Measurements from ENCODE around the gene FGF3. TPM values are rescaled to one million over a fixed set of nuclear protein-coding genes. Genes with fewer than 3 reads are reported as not detected.

Gene FGF3
- not detected in 2 replicates for total RNA-seq

GRCh38 chr11:69818603-69819441 lies at the start of gene FGF3:
TSS of gene FGF3 (minus strand) at chr11:69819416. CDS start at chr11:69818933, 483 bp downstream.
- intact Hi-C loops (cut with micrococcal nuclease) = loop anchor here (5.0 to 10.0 kb wide), 2 partner anchors 114 to 182 kb away; partner anchors contain the start of gene FGF19

GRCh38 chr11:69868871-69869270 lies 49.7 kb upstream of the FGF3 start:
- intact Hi-C loops (cut with micrococcal nuclease) = no loop called here

GRCh38 chr11:69868006-69868810 lies 49.0 kb upstream of the FGF3 start:
- intact Hi-C loops (cut with micrococcal nuclease) = no loop called here

- intact Hi-C loops (cut with micrococcal nuclease) = no loop called here
These were observed 48.1 kb upstream of the FGF3 start for GRCh38 chr11:69867076-69868005.

- intact Hi-C loops (cut with micrococcal nuclease) = no loop called here
These were observed 47.4 kb upstream of the FGF3 start for GRCh38 chr11:69866648-69867047.

- intact Hi-C loops (cut with micrococcal nuclease) = no loop called here
These were observed 46.5 kb upstream of the FGF3 start for GRCh38 chr11:69865707-69866106.

GRCh38 chr11:69864686-69865661 lies 45.8 kb upstream of the FGF3 start:
- intact Hi-C loops (cut with micrococcal nuclease) = no loop called here

- intact Hi-C loops (cut with micrococcal nuclease) = no loop called here
These were observed 44.5 kb upstream of the FGF3 start for GRCh38 chr11:69863544-69864200.

DNA sequence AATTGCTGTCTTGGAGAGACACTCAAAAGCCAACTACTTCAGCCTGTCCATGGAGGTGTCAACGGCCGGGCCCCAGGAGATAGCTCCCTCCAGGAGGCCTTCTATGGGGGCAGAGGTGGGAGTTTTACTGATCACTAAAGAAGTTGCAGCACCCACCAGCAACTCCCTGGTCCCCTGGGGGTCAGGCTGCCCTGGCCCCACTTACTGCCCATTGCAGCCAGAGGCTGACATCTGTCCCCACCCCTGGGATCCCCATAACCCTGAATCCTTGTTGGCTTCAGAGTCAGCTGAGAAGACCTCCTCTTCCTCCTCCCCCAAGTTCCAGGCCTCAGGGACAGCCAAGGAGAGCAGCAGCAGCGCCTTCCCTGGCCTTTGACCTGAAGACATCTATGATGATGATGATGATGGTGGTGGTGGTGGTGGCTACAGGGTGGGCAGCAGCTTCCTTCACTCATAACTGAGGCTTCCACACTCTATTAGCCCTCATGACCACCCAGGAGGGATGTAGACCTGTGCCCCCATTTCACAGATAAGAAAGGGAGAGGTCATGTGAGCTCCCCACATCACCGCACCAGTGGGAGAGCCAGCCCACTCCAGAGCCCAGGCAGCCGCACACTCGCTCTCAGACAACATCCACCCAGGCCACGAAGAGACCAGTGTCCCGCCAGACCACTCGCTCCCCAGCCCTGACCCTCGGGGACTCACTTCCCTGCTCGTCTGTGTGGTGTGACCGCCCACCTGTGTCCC lies 43.8 kb upstream of the FGF3 start:
- intact Hi-C loops (cut with micrococcal nuclease) = no loop called here

GRCh38 chr11:69862331-69862771 lies 43.1 kb upstream of the FGF3 start:
- intact Hi-C loops (cut with micrococcal nuclease) = no loop called here

DNA sequence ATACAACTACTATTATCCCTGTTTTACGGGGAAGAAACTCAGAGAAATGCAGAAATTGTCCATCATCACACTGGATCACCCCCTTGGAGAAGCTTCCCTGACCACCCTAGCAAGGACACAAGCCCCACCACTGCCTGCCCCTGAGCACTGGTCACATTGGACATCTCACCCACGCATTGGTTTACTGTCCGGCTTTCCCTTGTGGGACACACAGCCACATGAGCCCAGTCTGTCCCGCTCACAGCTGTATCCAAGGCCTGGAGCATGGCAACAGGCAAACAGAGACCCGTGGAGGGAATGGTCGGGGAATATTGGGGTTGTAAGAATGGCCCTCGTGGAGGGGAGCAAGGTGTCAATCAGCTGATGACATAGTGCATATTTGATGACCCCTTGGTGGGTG lies 42.7 kb upstream of the FGF3 start:
- intact Hi-C loops (cut with micrococcal nuclease) = no loop called here

- intact Hi-C loops (cut with micrococcal nuclease) = no loop called here
These were observed 41.7 kb upstream of the FGF3 start for GRCh38 chr11:69860796-69861445.

GRCh38 chr11:69860244-69860643 lies 41.0 kb upstream of the FGF3 start:
- intact Hi-C loops (cut with micrococcal nuclease) = no loop called here

- intact Hi-C loops (cut with micrococcal nuclease) = no loop called here
These were observed 40.2 kb upstream of the FGF3 start for GRCh38 chr11:69859275-69859934.

GRCh38 chr11:69855421-69855820 lies 36.2 kb upstream of the FGF3 start:
- intact Hi-C loops (cut with micrococcal nuclease) = no loop called here

DNA sequence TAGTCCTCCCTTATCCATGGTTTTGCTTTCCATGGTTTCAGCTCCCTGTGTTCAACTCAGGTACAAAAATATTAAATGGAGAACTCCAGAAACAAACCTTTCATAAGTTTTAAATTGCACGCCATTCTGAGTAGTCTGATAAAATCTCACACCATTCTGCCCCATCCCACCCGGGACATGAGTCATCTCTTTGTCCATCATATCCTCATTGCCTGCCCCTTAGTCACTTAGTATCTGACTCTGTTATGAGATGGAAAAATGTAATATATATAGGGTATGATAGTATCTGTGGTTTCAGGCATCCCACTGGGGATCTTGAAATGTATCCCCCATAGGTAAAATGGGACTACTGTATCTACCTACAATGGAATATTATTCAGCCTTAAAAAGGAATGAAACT lies 35.5 kb upstream of the FGF3 start:
- intact Hi-C loops (cut with micrococcal nuclease) = no loop called here

- intact Hi-C loops (cut with micrococcal nuclease) = no loop called here
These were observed 32.8 kb upstream of the FGF3 start for GRCh38 chr11:69852056-69852455.

DNA sequence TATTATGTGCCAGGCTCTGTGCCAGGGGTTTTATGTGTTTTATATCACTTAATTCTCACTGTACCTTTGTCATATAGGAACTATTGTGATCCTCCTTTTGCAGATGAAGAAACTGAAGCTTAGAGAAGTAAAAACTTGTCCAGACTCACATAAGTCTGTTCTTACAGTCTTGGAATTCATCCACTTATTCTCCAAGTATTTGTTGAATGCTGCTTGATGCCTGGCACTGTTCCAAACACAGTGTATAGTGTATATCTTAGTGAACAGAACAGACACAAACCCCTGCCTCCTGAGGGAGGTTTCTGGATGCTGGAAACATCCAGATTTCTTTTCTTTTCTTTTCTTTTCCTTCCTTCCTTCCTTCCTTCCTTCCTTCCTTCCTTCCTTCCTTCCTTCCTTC lies 29.0 kb upstream of the FGF3 start:
- intact Hi-C loops (cut with micrococcal nuclease) = no loop called here

All from T-helper 2 cell treated with Interferon-gamma antibody and Interleukin-4, amounts not matched to agents 100 ng/mL and 5 ng/mL, for 36 hours (primary cell).